ENCODE measurements around the gene NOS3. TPM values are rescaled to one million over a fixed set of nuclear protein-coding genes. Genes with fewer than 3 reads are reported as not detected.
A peak's percentile ranks its signal among the peaks of the same experiment; 100 is the strongest.

The NOS3 gene
- total RNA-seq, 1 donor from 2014 or later = 7.4 TPM

GRCh38 chr7:150983893-150984368, 6.9 kb upstream of the NOS3 start:
- no peak overlapping the region for H3K27ac Mint-ChIP-seq (ENCODE audit: unreplicated experiment)
- H3K4me3 Mint-ChIP-seq = no peak overlapping the region
- peaks cover 25% of the 10 kb centered on the region for H3K4me1 Mint-ChIP-seq
- no peaks in the 10 kb centered on the region for H3K9me3 Mint-ChIP-seq
- peaks cover 41% of the 10 kb centered on the region for H3K27me3 Mint-ChIP-seq (ENCODE audit: low read depth)
- TF ChIP-seq CTCF (conservative IDR thresholded peaks at IDR 0.05) = no peak
- no peak for DNase-seq (ENCODE audit: low read depth, low spot score)
- no peaks in the 10 kb centered on the region for H3K36me3 Mint-ChIP-seq (ENCODE audit: low read depth)

- H3K36me3 Mint-ChIP-seq (ENCODE audit: low read depth) = no peaks in the 10 kb centered on the region
- H3K4me1 Mint-ChIP-seq = peaks cover 31% of the 10 kb centered on the region
- DNase-seq (ENCODE audit: low read depth, low spot score) = peak; percentile 78
- peak overlapping the region; percentile 61 for H3K4me3 Mint-ChIP-seq
- peaks cover 33% of the 10 kb centered on the region for H3K27me3 Mint-ChIP-seq (ENCODE audit: low read depth)
- TF ChIP-seq CTCF (conservative IDR thresholded peaks at IDR 0.05) = peak; percentile 74
- no peaks in the 10 kb centered on the region for H3K9me3 Mint-ChIP-seq
- H3K27ac Mint-ChIP-seq (ENCODE audit: unreplicated experiment) = no peak overlapping the region
Measured at GRCh38 chr7:150986099-150986512, 4.7 kb upstream of the NOS3 start.

GRCh38 chr7:150986556-150986955, 4.3 kb upstream of the NOS3 start:
- Mint-ChIP-seq H3K36me3 (ENCODE audit: low read depth) (no peaks in the 10 kb centered on the region), H3K27me3 (ENCODE audit: low read depth) (peaks cover 29% of the 10 kb centered on the region), H3K27ac (ENCODE audit: unreplicated experiment) (no peak overlapping the region), H3K9me3 (no peaks in the 10 kb centered on the region), H3K4me3 (no peak overlapping the region), H3K4me1 (peaks cover 33% of the 10 kb centered on the region)
- no peak for TF ChIP-seq CTCF (conservative IDR thresholded peaks at IDR 0.05)
- DNase-seq (ENCODE audit: low read depth, low spot score) = no peak

- H3K4me3 Mint-ChIP-seq = peak overlapping the region; percentile 38
- H3K27me3 Mint-ChIP-seq (ENCODE audit: low read depth) = peaks cover 9% of the 10 kb centered on the region
- DNase-seq (ENCODE audit: low read depth, low spot score) = peak; percentile 95
- peak; percentile 85 for TF ChIP-seq CTCF (conservative IDR thresholded peaks at IDR 0.05)
- H3K4me1 Mint-ChIP-seq = peaks cover 40% of the 10 kb centered on the region
- no peak overlapping the region for H3K27ac Mint-ChIP-seq (ENCODE audit: unreplicated experiment)
- H3K9me3 Mint-ChIP-seq = no peaks in the 10 kb centered on the region
- H3K36me3 Mint-ChIP-seq (ENCODE audit: low read depth) = no peaks in the 10 kb centered on the region
Measured at GRCh38 chr7:150988230-150989226, 2.3 kb upstream of the NOS3 start.

- H3K4me1 Mint-ChIP-seq = peaks cover 44% of the 10 kb centered on the region
- TF ChIP-seq CTCF (conservative IDR thresholded peaks at IDR 0.05) = no peak
- H3K36me3 Mint-ChIP-seq (ENCODE audit: low read depth) = no peaks in the 10 kb centered on the region
- no peak for DNase-seq (ENCODE audit: low read depth, low spot score)
- H3K27me3 Mint-ChIP-seq (ENCODE audit: low read depth) = peaks cover 5% of the 10 kb centered on the region
- no peak overlapping the region for H3K4me3 Mint-ChIP-seq
- H3K27ac Mint-ChIP-seq (ENCODE audit: unreplicated experiment) = no peak overlapping the region
- no peaks in the 10 kb centered on the region for H3K9me3 Mint-ChIP-seq
Measured at GRCh38 chr7:150989456-150989855, 1.4 kb upstream of the NOS3 start.
